CD14-positive monocyte (primary cell): Measurements from ENCODE around the gene PLCB1. TPM values are rescaled to one million over a fixed set of nuclear protein-coding genes. Genes with fewer than 3 reads are reported as not detected.
A peak's percentile ranks its signal among the peaks of the same experiment; 100 is the strongest.

Experiments used
- DNase-seq, 3 donors: peaks; one replicate each; pipeline ENCODE4 v3.0.0-alpha.2; 2011 to 2022
- H2AFZ ChIP-seq: 2 replicates; pipeline ENCODE4 v1.6.0; 2012; ENCODE audit warnings: mild to moderate bottlenecking, low read depth, low read length, inconsistent platforms; ENCODE audit not compliant: insufficient read depth, poor library complexity, severe bottlenecking
- H3K27ac ChIP-seq, 2 donors: 1 replicate in 1 of 2; 2 replicates in 1 of 2; pipeline ENCODE4 v1.5.1; 2012 to 2013; ENCODE audit warnings: low read length in 2 of 2, control low read depth in 1 of 2, inconsistent platforms in 1 of 2, low read depth in 1 of 2, mild to moderate bottlenecking in 1 of 2
- H3K27me3 ChIP-seq, 2 donors: one replicate each; pipeline versions ENCODE4 v1.6.0 to v1.6.1; 2011 to 2013; ENCODE audit warnings: low read length in 2 of 2; ENCODE audit not compliant: control insufficient read depth in 2 of 2, insufficient read depth in 2 of 2
- H3K36me3 ChIP-seq, 2 donors: replicated peaks in 1 of 2; 1 replicate in 1 of 2; 2 replicates in 1 of 2; pipeline versions ENCODE4 v1.5.1 to v1.6.1; 2012 to 2013; ENCODE audit warnings: low read length in 2 of 2, control low read depth in 1 of 2, inconsistent platforms in 1 of 2, mild to moderate bottlenecking in 1 of 2; ENCODE audit not compliant: insufficient read depth in 2 of 2, control insufficient read depth in 1 of 2
- H3K4me1 ChIP-seq, 2 donors: 1 replicate in 1 of 2; 2 replicates in 1 of 2; pipeline versions ENCODE4 v1.5.1 to v1.6.1; 2012 to 2013; ENCODE audit warnings: low read length in 2 of 2, control low read depth in 1 of 2, inconsistent platforms in 1 of 2, mild to moderate bottlenecking in 1 of 2, moderate library complexity in 1 of 2; ENCODE audit not compliant: insufficient read depth in 2 of 2, control insufficient read depth in 1 of 2
- H3K4me2 ChIP-seq: replicated peaks from 2 replicates; pipeline ENCODE3; 2012; ENCODE audit warnings: low read length, moderate library complexity, mild to moderate bottlenecking; ENCODE audit not compliant: poor library complexity, severe bottlenecking; ENCODE audit errors: extremely low read depth
- H3K4me3 ChIP-seq, 3 experiments: fragments of 200-600 bp in 1 of 3; sonication (generic) in 1 of 3; replicated peaks in 1 of 3; 1 replicate in 2 of 3; 2 replicates in 1 of 3; pipeline ENCODE4 v1.5.1; 2011 to 2013; ENCODE audit warnings: low read length in 3 of 3, mild to moderate bottlenecking in 3 of 3, control low read depth in 2 of 3, low read depth in 2 of 3, inconsistent platforms in 1 of 3, moderate library complexity in 1 of 3
- H3K79me2 ChIP-seq: 2 replicates; pipeline ENCODE4 v1.6.0; 2012; ENCODE audit warnings: mild to moderate bottlenecking, control low read depth, inconsistent platforms, low read length, moderate library complexity; ENCODE audit not compliant: insufficient read depth
- H3K9ac ChIP-seq: 2 replicates; pipeline ENCODE4 v1.6.0; 2017; ENCODE audit warnings: low read length, mild to moderate bottlenecking; ENCODE audit not compliant: insufficient read depth, poor library complexity, severe bottlenecking
- H3K9me3 ChIP-seq, 2 donors: replicated peaks in 1 of 2; 1 replicate in 1 of 2; 2 replicates in 1 of 2; pipeline versions ENCODE4 v1.5.1 to v1.6.1; 2012 to 2013; ENCODE audit warnings: low read length in 2 of 2, control low read depth in 1 of 2; ENCODE audit not compliant: control insufficient read depth in 1 of 2, insufficient read depth in 1 of 2
- H4K20me1 ChIP-seq: 2 replicates; pipeline ENCODE4 v1.6.0; 2012; ENCODE audit warnings: mild to moderate bottlenecking, low read length, control low read depth, moderate library complexity; ENCODE audit not compliant: insufficient read depth
- H3K27ac Mint-ChIP-seq, 7 donors: one replicate each; pipeline ENCODE4 v1.8.0; 2020; ENCODE audit warnings: mild to moderate bottlenecking in 7 of 7, mixed read lengths in 7 of 7, moderate library complexity in 6 of 7, inconsistent platforms in 2 of 7
- H3K27me3 Mint-ChIP-seq, 3 donors: one replicate each; pipeline ENCODE4 v1.8.0; 2021 to 2022; ENCODE audit warnings: low read depth in 3 of 3, mild to moderate bottlenecking in 3 of 3, mixed read lengths in 3 of 3, moderate library complexity in 3 of 3, inconsistent platforms in 1 of 3
- H3K36me3 Mint-ChIP-seq, 2 donors: one replicate each; pipeline ENCODE4 v1.8.0; 2020; ENCODE audit warnings: mixed read lengths in 2 of 2, inconsistent platforms in 1 of 2, mild to moderate bottlenecking in 1 of 2
- H3K4me1 Mint-ChIP-seq: one replicate; pipeline ENCODE4 v1.8.0; 2020; ENCODE audit warnings: mild to moderate bottlenecking, mixed read lengths
- H3K4me3 Mint-ChIP-seq, 2 donors: one replicate each; pipeline ENCODE4 v1.8.0; 2020; ENCODE audit warnings: mild to moderate bottlenecking in 2 of 2, mixed read lengths in 2 of 2, moderate library complexity in 1 of 2
- H3K9me3 Mint-ChIP-seq, 7 donors: one replicate each; pipeline ENCODE4 v1.8.0; 2020 to 2022; ENCODE audit warnings: mixed read lengths in 7 of 7, mild to moderate bottlenecking in 6 of 7, moderate library complexity in 6 of 7, inconsistent platforms in 2 of 7
- CTCF ChIP-seq: fragments of 200-600 bp; IDR thresholded peaks from one replicate; pipeline ENCODE4 v1.8.0; 2022; ENCODE audit warnings: antibody characterized with exemption, mild to moderate bottlenecking
- WGBS: methylation state at CpG from one replicate; pipeline ENCODE4 v1.1.5; 2013; ENCODE audit warnings: missing lambda C conversion rate; ENCODE audit not compliant: insufficient coverage; 5-methylcytosine and 5-hydroxymethylcytosine counted together
- intact Hi-C, 2 donors: fragments of 100-400 bp; cut with micrococcal nuclease; formaldehyde crosslinking; loops; one replicate each; pipeline versions ENCODE4 v1.15.0 to v1.15.1; 2023
- polyA plus RNA-seq, 3 donors: library from polyadenylated mRNA; depleted of rRNA in 1 of 3; unstranded in 2 of 3; stranded (reverse) in 1 of 3; fragments of 300-500 nt in 2 of 3; fragments of >200 nt in 1 of 3; fragmentation: Illumina TruSeq in 2 of 3; gene quantifications; 1 replicate in 2 of 3; 2 replicates in 1 of 3; pipeline ENCODE4 v1.2.3, GENCODE V29; 2012 to 2021

Gene PLCB1
- polyA plus RNA-seq, 3 donors, result 8.6 to 16.4 (median 13.2) TPM

- Histone ChIP-seq H3K4me3 (no peak overlapping the region), H4K20me1 (no peaks in the 10 kb centered on the region), H2AFZ (no peak overlapping the region), H3K9me3 (no peaks in the 10 kb centered on the region), H3K36me3 (peaks cover 2 to 10% of the 10 kb centered on the region in 2 donors), H3K27me3 (no peaks in the 10 kb centered on the region), H3K27ac (peak overlapping the region in 1 of 2 donors; percentile 49), H3K4me2 (no peak overlapping the region), H3K79me2 (no peaks in the 10 kb centered on the region), H3K9ac (no peak overlapping the region), H3K4me1 (peaks cover 6 to 7% of the 10 kb centered on the region in 2 donors)
- Mint-ChIP-seq H3K9me3 (no peaks in the 10 kb centered on the region), H3K4me3 (no peak overlapping the region), H3K27ac (peak overlapping the region in 1 of 7 donors; percentile 41), H3K27me3 (no peaks in the 10 kb centered on the region), H3K36me3 (peaks cover 11 to 20% of the 10 kb centered on the region in 2 donors), H3K4me1 (peaks cover 21% of the 10 kb centered on the region)
- DNase-seq, result peak in 1 of 3 donors; percentile 8
- TF ChIP-seq CTCF, result no peak
- 64% methylated on average over 2 of the region's 4 CpGs for WGBS
- intact Hi-C loops, result loop anchor here (5.0 kb wide), 2 partner anchors 678 to 783 kb away; no protein-coding TSS in a partner anchor
These were observed 588.0 kb downstream of the PLCB1 start for GRCh38 chr20:8720089-8720488.

- Histone ChIP-seq H3K36me3 (peaks cover 2 to 14% of the 10 kb centered on the region in 2 donors), H3K27me3 (no peaks in the 10 kb centered on the region), H3K79me2 (no peaks in the 10 kb centered on the region), H3K27ac (no peak overlapping the region), H3K4me1 (peaks cover 6 to 7% of the 10 kb centered on the region in 2 donors), H3K4me3 (no peak overlapping the region), H3K4me2 (no peak overlapping the region), H3K9ac (no peak overlapping the region), H4K20me1 (no peaks in the 10 kb centered on the region), H2AFZ (no peak overlapping the region), H3K9me3 (no peaks in the 10 kb centered on the region)
- Mint-ChIP-seq H3K27me3 (no peaks in the 10 kb centered on the region), H3K9me3 (no peaks in the 10 kb centered on the region), H3K4me1 (peaks cover 16% of the 10 kb centered on the region), H3K36me3 (peaks cover 11 to 18% of the 10 kb centered on the region in 2 donors), H3K27ac (no peak overlapping the region), H3K4me3 (no peak overlapping the region)
- 0% methylated on average over 2 of the region's 5 CpGs for WGBS
- intact Hi-C loops, result loop anchor here (5.0 kb wide), 2 partner anchors 679 to 784 kb away; no protein-coding TSS in a partner anchor
- peak; percentile 26 to 50 (median 47) for DNase-seq
- peak; percentile 79 for TF ChIP-seq CTCF
These were observed 589.0 kb downstream of the PLCB1 start for GRCh38 chr20:8721098-8721497.
